ENCODE measurements around the gene GALNT2.

The GALNT2 gene

GRCh38 chr1:230135726-230136125, 68.7 kb downstream of the GALNT2 start:
- Histone ChIP-seq H3K27me3 (ENCODE audit: low read depth) (no peaks in the 10 kb centered on the region), H3K4me3 (no peak overlapping the region), H3K4me1 (peaks cover 2% of the 10 kb centered on the region; the same call in 1 of the 2 replicates), H3K36me3 (replicated peaks) (no peaks in the 10 kb centered on the region), H3K9me3 (no peaks in the 10 kb centered on the region)
- in situ Hi-C loops (cut with MboI; ENCODE audit: low sequenced_read_pairs) = no loop called here
- DNase-seq (ENCODE audit: low spot score in 2 of 2) = no peak

- in situ Hi-C loops (cut with MboI; ENCODE audit: low sequenced_read_pairs) = no loop called here
- H3K27me3 ChIP-seq (ENCODE audit: low read depth) = no peaks in the 10 kb centered on the region
- no peak overlapping the region for H3K4me3 ChIP-seq
- no peaks in the 10 kb centered on the region for H3K9me3 ChIP-seq
- DNase-seq (ENCODE audit: low spot score in 2 of 2) = no peak
- H3K4me1 ChIP-seq = peaks cover 7% of the 10 kb centered on the region; the same call in 1 of the 2 replicates
- no peaks in the 10 kb centered on the region for H3K36me3 ChIP-seq (replicated peaks)
Observed at GRCh38 chr1:230136453-230137336, 69.7 kb downstream of the GALNT2 start.

DNA sequence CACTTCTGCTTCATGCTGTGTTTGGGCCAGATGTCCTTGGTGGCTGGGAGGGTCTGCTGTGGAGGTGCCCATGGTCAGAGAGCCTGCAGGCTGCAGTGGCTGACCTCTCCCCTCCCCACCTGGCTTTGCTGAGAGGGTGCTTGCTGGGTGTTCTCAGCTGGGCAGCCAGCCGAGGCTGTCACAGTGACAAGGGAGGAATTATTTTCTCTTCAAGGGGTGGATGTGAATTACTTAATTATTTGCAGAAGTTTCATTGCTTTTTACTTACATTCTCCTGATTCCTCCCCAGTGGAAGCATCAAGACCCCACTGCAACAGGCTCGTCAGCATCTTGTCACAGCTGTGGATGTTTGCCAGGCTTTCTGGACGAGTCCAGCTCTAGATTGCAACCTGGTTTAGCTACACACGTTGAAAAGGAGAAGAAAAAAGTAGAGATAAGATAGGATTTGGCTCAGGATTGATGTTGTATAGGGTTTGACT, 70.3 kb downstream of the GALNT2 start:
- Histone ChIP-seq H3K4me1 (peaks cover 7% of the 10 kb centered on the region; the same call in 1 of the 2 replicates), H3K4me3 (no peak overlapping the region), H3K27me3 (ENCODE audit: low read depth) (no peaks in the 10 kb centered on the region), H3K9me3 (no peaks in the 10 kb centered on the region), H3K36me3 (replicated peaks) (no peaks in the 10 kb centered on the region)
- in situ Hi-C loops (cut with MboI; ENCODE audit: low sequenced_read_pairs) = no loop called here
- DNase-seq (ENCODE audit: low spot score in 2 of 2) = no peak

- Histone ChIP-seq H3K9me3 (no peaks in the 10 kb centered on the region), H3K4me3 (no peak overlapping the region), H3K36me3 (replicated peaks) (no peaks in the 10 kb centered on the region), H3K4me1 (peaks cover 7% of the 10 kb centered on the region; the same call in 1 of the 2 replicates), H3K27me3 (ENCODE audit: low read depth) (no peaks in the 10 kb centered on the region)
- DNase-seq (ENCODE audit: low spot score in 2 of 2) = no peak
- in situ Hi-C loops (cut with MboI; ENCODE audit: low sequenced_read_pairs) = no loop called here
Observed at GRCh38 chr1:230138561-230139239, 71.7 kb downstream of the GALNT2 start.

- no peak overlapping the region for H3K4me3 ChIP-seq
- in situ Hi-C loops (cut with MboI; ENCODE audit: low sequenced_read_pairs) = no loop called here
- DNase-seq (ENCODE audit: low spot score in 2 of 2) = no peak
- peaks cover 7% of the 10 kb centered on the region; the same call in 1 of the 2 replicates for H3K4me1 ChIP-seq
- H3K36me3 ChIP-seq (replicated peaks) = no peaks in the 10 kb centered on the region
- H3K9me3 ChIP-seq = no peaks in the 10 kb centered on the region
- no peaks in the 10 kb centered on the region for H3K27me3 ChIP-seq (ENCODE audit: low read depth)
Observed at GRCh38 chr1:230139315-230139714, 72.3 kb downstream of the GALNT2 start.

DNA sequence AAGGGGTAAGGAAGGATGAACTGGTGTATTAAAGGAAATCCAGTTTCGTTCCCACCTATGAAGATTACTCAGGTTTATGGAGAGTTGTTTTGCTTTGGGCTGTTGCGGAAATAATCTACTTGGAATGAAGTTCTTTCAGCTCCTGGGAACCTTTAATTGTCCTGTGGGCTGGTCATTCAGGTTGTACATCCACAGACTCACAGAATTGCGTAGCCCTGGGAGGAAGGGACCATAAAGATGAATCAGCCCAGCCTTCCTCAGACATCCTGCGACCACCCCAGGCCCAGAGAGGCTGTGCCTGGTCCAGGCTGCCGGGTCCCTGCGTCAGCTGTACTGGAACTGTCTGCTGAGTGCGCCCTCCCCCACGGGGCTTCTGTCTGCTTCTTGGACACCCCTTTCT, 72.7 kb downstream of the GALNT2 start:
- no peaks in the 10 kb centered on the region for H3K27me3 ChIP-seq (ENCODE audit: low read depth)
- H3K4me3 ChIP-seq = no peak overlapping the region
- H3K36me3 ChIP-seq (replicated peaks) = no peaks in the 10 kb centered on the region
- in situ Hi-C loops (cut with MboI; ENCODE audit: low sequenced_read_pairs) = no loop called here
- H3K4me1 ChIP-seq = peaks cover 7% of the 10 kb centered on the region; the same call in 1 of the 2 replicates
- H3K9me3 ChIP-seq = no peaks in the 10 kb centered on the region
- no peak for DNase-seq (ENCODE audit: low spot score in 2 of 2)

- Histone ChIP-seq H3K4me1 (peaks cover 10% of the 10 kb centered on the region), H3K27me3 (ENCODE audit: low read depth) (no peaks in the 10 kb centered on the region), H3K4me3 (no peak overlapping the region), H3K36me3 (replicated peaks) (no peaks in the 10 kb centered on the region), H3K9me3 (no peaks in the 10 kb centered on the region)
- DNase-seq (ENCODE audit: low spot score in 2 of 2) = no peak
- in situ Hi-C loops (cut with MboI; ENCODE audit: low sequenced_read_pairs) = no loop called here
Observed at GRCh38 chr1:230140221-230141020, 73.4 kb downstream of the GALNT2 start.

- Histone ChIP-seq H3K4me3 (no peak overlapping the region), H3K9me3 (no peaks in the 10 kb centered on the region), H3K27me3 (ENCODE audit: low read depth) (no peaks in the 10 kb centered on the region), H3K36me3 (replicated peaks) (no peaks in the 10 kb centered on the region), H3K4me1 (peaks cover 13% of the 10 kb centered on the region)
- in situ Hi-C loops (cut with MboI; ENCODE audit: low sequenced_read_pairs) = no loop called here
- DNase-seq (ENCODE audit: low spot score in 2 of 2) = no peak
Observed at GRCh38 chr1:230141021-230141648, 74.1 kb downstream of the GALNT2 start.

GRCh38 chr1:230141797-230142607, 75.0 kb downstream of the GALNT2 start:
- in situ Hi-C loops (cut with MboI; ENCODE audit: low sequenced_read_pairs) = no loop called here
- H3K27me3 ChIP-seq (ENCODE audit: low read depth) = no peaks in the 10 kb centered on the region
- H3K4me3 ChIP-seq = no peak overlapping the region
- H3K9me3 ChIP-seq = no peaks in the 10 kb centered on the region
- DNase-seq (ENCODE audit: low spot score in 2 of 2) = no peak
- no peaks in the 10 kb centered on the region for H3K36me3 ChIP-seq (replicated peaks)
- peaks cover 13% of the 10 kb centered on the region for H3K4me1 ChIP-seq

- in situ Hi-C loops (cut with MboI; ENCODE audit: low sequenced_read_pairs) = no loop called here
- DNase-seq (ENCODE audit: low spot score in 2 of 2) = no peak
- H3K36me3 ChIP-seq (replicated peaks) = no peaks in the 10 kb centered on the region
- peaks cover 13% of the 10 kb centered on the region for H3K4me1 ChIP-seq
- H3K4me3 ChIP-seq = no peak overlapping the region
- H3K9me3 ChIP-seq = no peaks in the 10 kb centered on the region
- no peaks in the 10 kb centered on the region for H3K27me3 ChIP-seq (ENCODE audit: low read depth)
Observed at GRCh38 chr1:230142608-230143210, 75.7 kb downstream of the GALNT2 start.

GRCh38 chr1:230143534-230143933, 76.5 kb downstream of the GALNT2 start:
- no peak overlapping the region for H3K4me3 ChIP-seq
- no peaks in the 10 kb centered on the region for H3K9me3 ChIP-seq
- H3K27me3 ChIP-seq (ENCODE audit: low read depth) = no peaks in the 10 kb centered on the region
- no peak for DNase-seq (ENCODE audit: low spot score in 2 of 2)
- peaks cover 16% of the 10 kb centered on the region for H3K4me1 ChIP-seq
- in situ Hi-C loops (cut with MboI; ENCODE audit: low sequenced_read_pairs) = no loop called here
- no peaks in the 10 kb centered on the region for H3K36me3 ChIP-seq (replicated peaks)

DNA sequence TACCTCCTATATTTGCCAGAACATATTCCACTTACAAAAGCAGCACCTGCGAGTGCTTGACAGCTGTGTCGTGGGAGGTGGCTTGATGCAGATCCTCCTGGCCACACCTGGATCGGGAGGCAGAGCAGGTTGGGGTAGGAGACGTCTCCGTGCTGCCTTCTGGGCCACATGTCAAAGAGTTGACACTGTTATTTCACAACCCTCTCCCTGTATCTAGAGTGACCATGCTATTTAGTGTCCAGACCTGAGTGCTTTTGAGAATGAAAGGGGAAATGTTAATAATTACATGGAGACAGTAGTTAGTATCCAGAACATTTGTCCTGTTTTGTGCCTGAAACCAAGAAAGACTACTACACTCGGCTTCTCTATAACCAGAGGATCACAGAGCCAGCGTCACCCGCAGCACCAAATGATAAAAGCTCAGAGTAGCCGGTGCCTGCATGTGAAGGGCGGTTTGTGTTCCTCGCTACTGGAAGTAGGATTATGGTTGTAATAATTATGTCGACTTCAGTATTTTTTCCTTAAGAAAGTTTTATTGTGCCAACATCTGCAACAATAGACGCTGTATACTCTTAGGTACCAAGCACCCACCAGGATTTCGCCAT, 77.1 kb downstream of the GALNT2 start:
- Histone ChIP-seq H3K4me3 (no peak overlapping the region), H3K27me3 (ENCODE audit: low read depth) (no peaks in the 10 kb centered on the region), H3K4me1 (peaks cover 16% of the 10 kb centered on the region), H3K36me3 (replicated peaks) (no peaks in the 10 kb centered on the region), H3K9me3 (no peaks in the 10 kb centered on the region)
- no peak for DNase-seq (ENCODE audit: low spot score in 2 of 2)
- in situ Hi-C loops (cut with MboI; ENCODE audit: low sequenced_read_pairs) = no loop called here

Measured in HAP-1 (cell line).